Measurements from ENCODE around the gene VAPA. TPM values are rescaled to one million over a fixed set of nuclear protein-coding genes. Genes with fewer than 3 reads are reported as not detected.

The VAPA gene
- total RNA-seq, 3 donors from 2014 or later (not counting 1 experiment from before 2014, with no cell fraction given), result 175 to 186 (median 182) TPM

GRCh38 chr18:9876212-9876866, 37.5 kb upstream of the VAPA start:
- Mint-ChIP-seq H3K4me1 (no peaks in the 10 kb centered on the region), H3K4me3 (no peak overlapping the region), H3K27me3 (ENCODE audit: low read depth in 2 of 2) (peaks cover 4 to 28% of the 10 kb centered on the region in 2 donors), H3K27ac (no peak overlapping the region), H3K36me3 (no peaks in the 10 kb centered on the region), H3K9me3 (no peaks in the 10 kb centered on the region)
- H3K9me3 ChIP-seq (ENCODE audit: control insufficient read depth, insufficient read depth, low read length), result no peaks in the 10 kb centered on the region
- DNase-seq (no peak), ATAC-seq (no peak)
- H3K27me3 ChIP-seq (ENCODE audit: control insufficient read depth, insufficient read depth, low read length), result no peaks in the 10 kb centered on the region
- 71% methylated on average over 2 of the region's 2 CpGs for WGBS (ENCODE audit: insufficient coverage)
- H3K36me3 ChIP-seq (ENCODE audit: control insufficient read depth, insufficient read depth, low read length), result no peaks in the 10 kb centered on the region
- TF ChIP-seq CTCF (IDR thresholded peaks at IDR 0.05), result no peak
- intact Hi-C loops (cut with micrococcal nuclease), result no loop called here
- no peaks in the 10 kb centered on the region for H3K4me1 ChIP-seq (ENCODE audit: control insufficient read depth, insufficient read depth, low read length)
- H3K27ac ChIP-seq (ENCODE audit: low read length), result no peak overlapping the region
- H3K4me3 ChIP-seq (ENCODE audit: low read length), result no peak overlapping the region

DNA sequence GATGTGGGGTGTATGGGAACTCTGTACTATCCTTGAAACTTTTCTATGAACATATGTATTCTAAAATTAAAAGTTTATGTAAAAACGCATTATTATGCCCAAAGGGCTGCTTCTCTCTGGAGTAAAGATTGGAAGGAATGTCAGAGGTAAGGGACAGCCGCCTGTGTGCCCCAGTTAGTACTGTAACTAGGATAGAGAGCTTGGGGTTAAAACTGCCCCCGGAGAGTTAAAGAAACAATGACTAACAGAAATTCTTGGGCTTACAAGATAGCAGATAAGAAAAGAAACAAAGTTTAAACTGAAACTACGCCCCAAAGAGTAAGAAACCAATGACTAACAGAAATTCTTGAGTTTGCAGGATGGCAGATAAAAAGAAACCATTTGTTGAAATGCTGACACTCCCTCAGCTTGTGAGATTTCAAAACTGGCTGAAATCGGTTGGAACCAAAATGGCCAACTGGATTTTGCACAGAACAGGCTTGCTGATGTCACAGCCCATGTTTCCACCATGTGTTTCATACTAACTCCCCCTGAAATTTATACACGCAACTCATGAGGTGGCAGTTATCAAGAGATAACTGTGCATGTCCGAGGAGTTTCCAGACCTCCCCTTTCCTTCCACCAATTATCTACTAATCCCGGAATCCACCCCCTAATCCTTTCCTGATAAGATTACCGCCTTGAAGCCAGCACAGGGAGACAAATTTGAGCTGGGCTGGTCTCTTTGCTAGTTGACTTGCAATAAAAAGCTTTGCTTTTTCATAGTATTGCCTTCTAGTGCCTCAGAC, 36.8 kb upstream of the VAPA start:
- Mint-ChIP-seq H3K36me3 (no peaks in the 10 kb centered on the region), H3K27ac (no peak overlapping the region), H3K9me3 (no peaks in the 10 kb centered on the region), H3K27me3 (ENCODE audit: low read depth in 2 of 2) (peaks cover 4 to 25% of the 10 kb centered on the region in 2 donors), H3K4me1 (no peaks in the 10 kb centered on the region), H3K4me3 (no peak overlapping the region)
- ATAC-seq (peak in 1 of 3 donors; percentile 53), DNase-seq (no peak)
- H3K4me1 ChIP-seq (ENCODE audit: control insufficient read depth, insufficient read depth, low read length), result no peaks in the 10 kb centered on the region
- H3K36me3 ChIP-seq (ENCODE audit: control insufficient read depth, insufficient read depth, low read length), result no peaks in the 10 kb centered on the region
- H3K4me3 ChIP-seq (ENCODE audit: low read length), result no peak overlapping the region
- no peaks in the 10 kb centered on the region for H3K27me3 ChIP-seq (ENCODE audit: control insufficient read depth, insufficient read depth, low read length)
- no peak overlapping the region for H3K27ac ChIP-seq (ENCODE audit: low read length)
- H3K9me3 ChIP-seq (ENCODE audit: control insufficient read depth, insufficient read depth, low read length), result no peaks in the 10 kb centered on the region
- WGBS (ENCODE audit: insufficient coverage), result 80% methylated on average over 9 of the region's 9 CpGs
- intact Hi-C loops (cut with micrococcal nuclease), result no loop called here
- TF ChIP-seq CTCF (IDR thresholded peaks at IDR 0.05), result no peak

GRCh38 chr18:9877655-9878014, 36.2 kb upstream of the VAPA start:
- no peak for TF ChIP-seq CTCF (IDR thresholded peaks at IDR 0.05)
- no peak overlapping the region for H3K4me3 Mint-ChIP-seq
- H3K9me3 Mint-ChIP-seq, result no peaks in the 10 kb centered on the region
- H3K27ac ChIP-seq (ENCODE audit: low read length), result no peak overlapping the region
- H3K27ac Mint-ChIP-seq, result no peak overlapping the region
- no peak for ATAC-seq
- DNase-seq, result no peak
- no peaks in the 10 kb centered on the region for H3K36me3 ChIP-seq (ENCODE audit: control insufficient read depth, insufficient read depth, low read length)
- H3K36me3 Mint-ChIP-seq, result no peaks in the 10 kb centered on the region
- H3K4me3 ChIP-seq (ENCODE audit: low read length), result no peak overlapping the region
- H3K4me1 Mint-ChIP-seq, result no peaks in the 10 kb centered on the region
- no peaks in the 10 kb centered on the region for H3K9me3 ChIP-seq (ENCODE audit: control insufficient read depth, insufficient read depth, low read length)
- no peaks in the 10 kb centered on the region for H3K4me1 ChIP-seq (ENCODE audit: control insufficient read depth, insufficient read depth, low read length)
- no peaks in the 10 kb centered on the region for H3K27me3 ChIP-seq (ENCODE audit: control insufficient read depth, insufficient read depth, low read length)
- intact Hi-C loops (cut with micrococcal nuclease), result no loop called here
- H3K27me3 Mint-ChIP-seq (ENCODE audit: low read depth in 2 of 2), result peaks cover 4 to 25% of the 10 kb centered on the region in 2 donors
